HCT116 (cell line): Measurements from ENCODE around the gene SKI. TPM values are rescaled to one million over a fixed set of nuclear protein-coding genes. Genes with fewer than 3 reads are reported as not detected.

ENCODE experiments used
- ATAC-seq: fragments of 200-7000 bp; cut with Tn5 transposase; 2 replicates; pipeline ENCODE4 v1.9.1; 2020; ENCODE audit warnings: mild to moderate bottlenecking, moderate library complexity
- BruUV-seq: library from RNA; stranded (reverse); fragments of 400-500 nt; replicated peaks from 2 replicates; lab custom pipeline; 2021; lab: Mats Ljungman, UMichigan
- CTCF ChIA-PET: fragments of 300-600 bp; sonication (Branson Sonifier 250); formaldehyde crosslinking; loops from one replicate; lab custom pipeline; 2021; ENCODE audit warnings: antibody characterized with exemption; lab: Charles Lee
- POLR2A ChIA-PET: fragments of 300-600, 350-600 bp; sonication (Branson Sonifier 250); formaldehyde crosslinking; loops from one replicate; lab custom pipeline; 2021; ENCODE audit warnings: antibody characterized with exemption; lab: Charles Lee
- RAD21 ChIA-PET, 2 experiments: fragments of 300-600 bp; sonication (Branson Sonifier 250); formaldehyde crosslinking; loops; one replicate each; lab custom pipeline; 2023; ENCODE audit warnings: low total read pairs in 2 of 2; ENCODE audit not compliant: uncharacterized antibody in 2 of 2, unreplicated experiment in 2 of 2, low non-redundant PET in 1 of 2; lab: Charles Lee
- DNase-seq: peaks from one replicate; pipeline ENCODE4 v3.0.0-alpha.2; 2010; ENCODE audit warnings: low read depth, low spot score
- H2AFZ ChIP-seq: fragments of 200-600 bp; shearing (Covaris generic), sonication (generic); 2 replicates; pipeline ENCODE4 v1.6.1; 2017; ENCODE audit warnings: low read depth, mixed run types, mixed read lengths, antibody characterized with exemption, low read length; ENCODE audit not compliant: poor library complexity, severe bottlenecking
- H3K27ac ChIP-seq: 2 replicates; pipeline ENCODE4 v1.5.1; 2012; ENCODE audit warnings: low read depth, low read length
- H3K27me3 ChIP-seq: fragments of 200-600 bp; sonication (generic); 2 replicates; pipeline ENCODE4 v1.6.1; 2016; ENCODE audit warnings: mixed run types, low read length, mixed read lengths; ENCODE audit not compliant: insufficient read depth
- H3K36me3 ChIP-seq, 2 experiments: fragments of 200-500 bp in 1 of 2; fragments of 200-600 bp in 1 of 2; sonication (Bioruptor generic) in 1 of 2; sonication (generic) in 1 of 2; 2 replicates each; pipeline versions ENCODE4 v1.5.1 to v1.6.1; 2014 to 2016; ENCODE audit warnings: low read length in 2 of 2, inconsistent platforms in 1 of 2, mixed read lengths in 1 of 2, mixed run types in 1 of 2; ENCODE audit not compliant: insufficient read depth in 2 of 2, control insufficient read depth in 1 of 2
- H3K4me1 ChIP-seq, 2 experiments: fragments of 200-600 bp in 1 of 2; sonication (generic) in 1 of 2; 2 replicates each; pipeline versions ENCODE4 v1.5.1 to v1.6.1; 2012 to 2017; ENCODE audit warnings: low read length in 2 of 2, inconsistent platforms in 1 of 2, mild to moderate bottlenecking in 1 of 2, mixed read lengths in 1 of 2, mixed run types in 1 of 2, moderate library complexity in 1 of 2; ENCODE audit not compliant: insufficient read depth in 2 of 2, control insufficient read depth in 1 of 2
- H3K4me2 ChIP-seq: fragments of 200-600 bp; sonication (generic); 2 replicates; pipeline ENCODE4 v1.6.1; 2017; ENCODE audit warnings: mixed run types, low read length, mixed read lengths
- H3K4me3 ChIP-seq, 2 experiments: fragments of 200-600 bp in 1 of 2; sonication (generic) in 1 of 2; replicated peaks in 1 of 2; 2 replicates each; pipeline ENCODE4 v1.5.1; 2011 to 2016; ENCODE audit warnings: low read length in 2 of 2, control low read depth in 1 of 2, low read depth in 1 of 2, mild to moderate bottlenecking in 1 of 2, mixed read lengths in 1 of 2, mixed run types in 1 of 2
- H3K79me2 ChIP-seq: fragments of 200-600 bp; sonication (generic); 2 replicates; pipeline ENCODE4 v1.6.1; 2017; ENCODE audit warnings: mild to moderate bottlenecking, mixed run types, low read length, moderate library complexity, mixed read lengths; ENCODE audit not compliant: insufficient read depth
- H3K9ac ChIP-seq: fragments of 200-600 bp; sonication (generic); 2 replicates; pipeline ENCODE4 v1.6.1; 2016; ENCODE audit warnings: low read length, mixed read lengths
- H3K9me2 ChIP-seq: fragments of 200-600 bp; sonication (generic), shearing (Covaris generic); 2 replicates; pipeline ENCODE4 v1.6.1; 2017; ENCODE audit warnings: mixed run types, mild to moderate bottlenecking, moderate library complexity; ENCODE audit not compliant: insufficient read depth
- H3K9me3 ChIP-seq, 2 experiments: fragments of 200-500 bp in 1 of 2; fragments of 200-600 bp in 1 of 2; sonication (Bioruptor generic) in 1 of 2; sonication (generic) in 1 of 2; 2 replicates each; pipeline ENCODE4 v1.6.1; 2014 to 2017; ENCODE audit warnings: low read length in 2 of 2, mixed read lengths in 2 of 2, inconsistent platforms in 1 of 2, low read depth in 1 of 2, mild to moderate bottlenecking in 1 of 2, mixed run types in 1 of 2, moderate library complexity in 1 of 2; ENCODE audit not compliant: control insufficient read depth in 1 of 2, insufficient read depth in 1 of 2
- H4K20me1 ChIP-seq: fragments of 200-600 bp; sonication (generic), shearing (Covaris generic); 2 replicates; pipeline ENCODE4 v1.6.1; 2017; ENCODE audit warnings: mixed run types, mild to moderate bottlenecking, moderate library complexity; ENCODE audit not compliant: insufficient read depth
- ATF3 ChIP-seq: IDR thresholded peaks from 2 replicates; pipeline ENCODE4 v1.6.1; 2012
- CBX3 ChIP-seq: IDR thresholded peaks from 2 replicates; pipeline ENCODE4 v1.6.1; 2012; ENCODE audit warnings: low read depth
- CEBPB ChIP-seq: IDR thresholded peaks from 2 replicates; pipeline ENCODE4 v1.6.1; 2012; ENCODE audit warnings: low read depth
- CTCF ChIP-seq, 3 experiments: fragments of 200-600 bp in 1 of 3; sonication (generic) in 1 of 3; IDR thresholded peaks in 2 of 3; conservative IDR thresholded peaks in 1 of 3; 2 replicates each; pipeline ENCODE4 v1.5.1; 2012 to 2017; ENCODE audit warnings: low read depth in 2 of 3, low read length in 2 of 3, antibody characterized with exemption in 1 of 3, borderline replicate concordance in 1 of 3, control low read depth in 1 of 3, mild to moderate bottlenecking in 1 of 3, mixed read lengths in 1 of 3, mixed run types in 1 of 3, moderate library complexity in 1 of 3; ENCODE audit not compliant: insufficient read depth in 1 of 3
- EGR1 ChIP-seq: IDR thresholded peaks from 2 replicates; pipeline ENCODE4 v1.6.1; 2012; ENCODE audit warnings: low read depth
- ELF1 ChIP-seq: IDR thresholded peaks from 2 replicates; pipeline ENCODE4 v1.6.1; 2012; ENCODE audit warnings: low read depth, borderline replicate concordance
- EZH2 ChIP-seq: fragments of 200-600 bp; sonication (generic); IDR thresholded peaks from 2 replicates; pipeline ENCODE4 v1.6.1; 2017; ENCODE audit warnings: antibody characterized with exemption, mixed run types
- EZH2phosphoT487 ChIP-seq: fragments of 200-600 bp; IDR thresholded peaks from 2 replicates; pipeline ENCODE4 v1.6.1; 2018; ENCODE audit warnings: antibody characterized with exemption, borderline replicate concordance
- FOSL1 ChIP-seq: IDR thresholded peaks from 2 replicates; pipeline ENCODE4 v1.6.1; 2012; ENCODE audit warnings: low read depth
- JUND ChIP-seq: IDR thresholded peaks from 2 replicates; pipeline ENCODE4 v1.6.1; 2012
- SIN3A ChIP-seq: IDR thresholded peaks from 2 replicates; pipeline ENCODE4 v1.6.1; 2012; ENCODE audit warnings: low read depth
- SRF ChIP-seq: IDR thresholded peaks from 2 replicates; pipeline ENCODE4 v1.6.1; 2012; ENCODE audit warnings: low read depth
- TCF7L2 ChIP-seq: IDR thresholded peaks from 2 replicates; pipeline ENCODE4 v1.7.0; 2011; ENCODE audit warnings: borderline replicate concordance, inconsistent platforms; ENCODE audit not compliant: insufficient read depth, insufficient read length; ENCODE audit errors: extremely low read depth
- ZFX ChIP-seq: fragments of 450-650 bp; IDR thresholded peaks from 2 replicates; pipeline ENCODE4 v1.6.1; 2017
- intact Hi-C: fragments of 100-400 bp; cut with micrococcal nuclease; formaldehyde crosslinking; loops from 2 replicates; pipeline ENCODE4 v1.10.0; 2022
- total RNA-seq: library from RNA; stranded (reverse); gene quantifications from one replicate; pipeline ENCODE4 v1.2.1, GENCODE V29; 2021; ENCODE audit not compliant: unreplicated experiment

SKI gene
- total RNA-seq, 1 experiment from 2014 or later: 56.2 TPM

GRCh38 chr1:2335721-2336455, 107.8 kb downstream of the SKI start:
- ChIA-PET CTCF (no interaction called here), POLR2A (no interaction called here), RAD21 (no interaction called here)
- no TSS peak for BruUV-seq
- Histone ChIP-seq H3K79me2 (no peaks in the 10 kb centered on the region), H3K36me3 (no peaks in the 10 kb centered on the region), H2AFZ (no peak overlapping the region), H3K4me2 (no peak overlapping the region), H3K4me1 (no peaks in the 10 kb centered on the region), H3K9ac (no peak overlapping the region), H3K27ac (no peak overlapping the region), H3K4me3 (no peak overlapping the region), H3K9me2 (no peaks in the 10 kb centered on the region), H4K20me1 (no peaks in the 10 kb centered on the region), H3K9me3 (peaks cover 4 to 11% of the 10 kb centered on the region in 2 experiments; a peak in 2 of 4 replicates), H3K27me3 (no peaks in the 10 kb centered on the region)
- no peak for TF ChIP-seq ZFX
- TF ChIP-seq CBX3: no peak
- no peak for TF ChIP-seq CEBPB
- TF ChIP-seq ATF3: no peak
- TF ChIP-seq FOSL1: no peak
- TF ChIP-seq CTCF (IDR thresholded peaks at IDR 0.05 in 2 of 3, conservative IDR thresholded peaks at IDR 0.05 in 1 of 3; ENCODE audit: borderline replicate concordance in 1 of 3, insufficient read depth in 1 of 3, low read depth in 2 of 3, low read length in 2 of 3): no peak
- no peak for TF ChIP-seq EZH2phosphoT487
- no peak for TF ChIP-seq ELF1
- TF ChIP-seq EGR1: no peak
- TF ChIP-seq TCF7L2: no peak
- TF ChIP-seq EZH2: no peak
- no peak for TF ChIP-seq JUND
- no peak for TF ChIP-seq SIN3A
- TF ChIP-seq SRF: no peak
- ATAC-seq: no peak
- no peak for DNase-seq
- intact Hi-C loops: no loop called here
